Skeletal muscle tissue (tissue), 4 donors: ENCODE data around the gene DCAF10. TPM values are rescaled to one million over a fixed set of nuclear protein-coding genes. Genes with fewer than 3 reads are reported as not detected.
"Not testable (repeated sequence)": the region's sequence is repeated elsewhere in the genome, so short reads cannot be mapped to it uniquely, and the experiment has no call there.

ENCODE experiments used
- H3K27ac ChIP-seq: one replicate; pipeline ENCODE4 v1.7.0; 2013; ENCODE audit warnings: mild to moderate bottlenecking, low read depth, low read length, inconsistent platforms
- H3K27me3 ChIP-seq, 3 donors: one replicate each; pipeline ENCODE4 v1.7.0; 2013; ENCODE audit warnings: low read length in 3 of 3; ENCODE audit not compliant: control insufficient read depth in 3 of 3, insufficient read depth in 3 of 3
- H3K36me3 ChIP-seq, 3 donors: one replicate each; pipeline ENCODE4 v1.7.0; 2013; ENCODE audit warnings: low read length in 3 of 3; ENCODE audit not compliant: control insufficient read depth in 3 of 3, insufficient read depth in 3 of 3
- H3K4me1 ChIP-seq, 3 donors: one replicate each; pipeline ENCODE4 v1.7.0; 2013; ENCODE audit warnings: low read length in 3 of 3, mild to moderate bottlenecking in 3 of 3; ENCODE audit not compliant: control insufficient read depth in 3 of 3, insufficient read depth in 3 of 3
- H3K4me3 ChIP-seq, 3 donors: one replicate each; pipeline ENCODE4 v1.7.0; 2013; ENCODE audit warnings: low read length in 3 of 3
- H3K9ac ChIP-seq, 3 donors: one replicate each; pipeline ENCODE4 v1.7.0; 2013; ENCODE audit warnings: low read length in 3 of 3, mild to moderate bottlenecking in 3 of 3, moderate library complexity in 2 of 3, low read depth in 1 of 3
- H3K9me3 ChIP-seq, 3 donors: one replicate each; pipeline ENCODE4 v1.7.0; 2013; ENCODE audit warnings: low read length in 3 of 3; ENCODE audit not compliant: control insufficient read depth in 3 of 3
- total RNA-seq: library from RNA; depleted of rRNA; stranded (reverse); fragments of >200 nt; gene quantifications from one replicate; pipeline ENCODE4 v1.2.3, GENCODE V29; 2014
- donor health status: Osteomylitis.

Gene DCAF10
- total RNA-seq = 13.6 TPM

GRCh38 chr9:37800631-37801286 is at the start of gene DCAF10:
TSS of gene DCAF10 (plus strand) at chr9:37800797. CDS start at chr9:37800867, 70 bp downstream.
- H3K27me3 ChIP-seq = no peaks in the 10 kb centered on the region
- H3K36me3 ChIP-seq = no peaks in the 10 kb centered on the region
- H3K27ac ChIP-seq = peak within 1 kb of the TSS; percentile 70
- peak within 1 kb of the TSS; percentile 99 to 100 (median 100) for H3K4me3 ChIP-seq
- H3K9ac ChIP-seq = peak within 1 kb of the TSS; percentile 89 to 95 (median 95)
- H3K4me1 ChIP-seq = peaks cover 20 to 26% (median 20%) of the 10 kb centered on the region in 3 donors
- H3K9me3 ChIP-seq = no peaks in the 10 kb centered on the region

GRCh38 chr9:37751186-37751585 is 49.4 kb upstream of the DCAF10 start:
- H3K27me3 ChIP-seq = no peaks in the 10 kb centered on the region
- H3K27ac ChIP-seq = no peak overlapping the region
- H3K9ac ChIP-seq = no peak overlapping the region
- H3K4me3 ChIP-seq = no peak overlapping the region
- H3K36me3 ChIP-seq = no peaks in the 10 kb centered on the region
- no peaks in the 10 kb centered on the region for H3K9me3 ChIP-seq
- H3K4me1 ChIP-seq = peaks cover 9 to 12% (median 12%) of the 10 kb centered on the region in 3 donors

- not testable (repeated sequence) for H3K36me3 ChIP-seq, H3K4me3 ChIP-seq, H3K9ac ChIP-seq, H3K27me3 ChIP-seq, H3K27ac ChIP-seq, H3K9me3 ChIP-seq
- peaks cover 9 to 12% (median 12%) of the 10 kb centered on the region in 3 donors for H3K4me1 ChIP-seq
Observed at GRCh38 chr9:37751704-37752103, 48.9 kb upstream of the DCAF10 start.

GRCh38 chr9:37752112-37752511 is 48.5 kb upstream of the DCAF10 start:
- H3K4me1 ChIP-seq = peaks cover 9 to 12% (median 12%) of the 10 kb centered on the region in 3 donors
- H3K36me3 ChIP-seq, H3K27ac ChIP-seq, H3K27me3 ChIP-seq, H3K4me3 ChIP-seq, H3K9me3 ChIP-seq, H3K9ac ChIP-seq: not testable (repeated sequence)

DNA sequence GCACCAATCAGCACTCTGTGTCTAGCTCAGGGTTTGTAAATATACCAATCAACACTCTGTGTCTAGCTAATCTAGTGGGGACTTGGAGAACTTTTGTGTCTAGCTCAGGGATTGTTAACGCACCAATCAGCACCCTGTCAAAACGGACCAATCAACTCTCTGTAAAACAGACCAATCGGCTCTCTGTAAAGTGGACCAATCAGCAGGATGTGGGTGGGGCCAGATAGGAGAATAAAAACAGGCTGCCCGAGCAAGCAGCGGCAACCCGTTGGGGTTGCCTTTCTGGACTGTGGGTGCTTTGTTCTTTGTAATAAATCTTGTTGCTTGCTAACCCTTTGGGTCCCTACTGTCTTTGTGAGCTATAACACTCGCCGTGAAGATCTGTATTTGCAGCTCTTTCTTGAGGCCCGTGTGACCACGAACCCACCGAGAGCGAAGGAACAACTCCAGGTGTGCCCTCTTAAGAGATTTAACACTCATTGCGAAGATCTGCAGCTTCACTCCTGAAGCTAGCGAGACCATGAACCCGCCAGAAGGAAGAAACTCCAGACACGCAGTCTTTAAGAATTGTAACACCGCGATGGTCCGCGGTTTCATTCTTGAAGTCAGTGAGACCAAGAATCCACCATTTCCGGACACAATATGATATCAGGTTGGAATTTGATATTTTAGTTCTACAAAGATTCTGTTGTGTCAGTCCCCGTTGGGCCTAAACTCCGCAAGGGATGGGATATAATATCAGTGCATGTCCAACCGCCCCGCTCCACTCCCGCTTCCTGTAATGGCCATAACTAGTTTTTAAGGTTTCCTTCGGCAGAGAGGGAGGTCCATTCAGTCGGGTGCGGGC is 47.7 kb upstream of the DCAF10 start:
- Histone ChIP-seq H3K9me3 (no peaks in the 10 kb centered on the region), H3K4me1 (peaks cover 9 to 12% (median 12%) of the 10 kb centered on the region in 3 donors), H3K27me3 (no peaks in the 10 kb centered on the region), H3K36me3 (no peaks in the 10 kb centered on the region), H3K9ac (peak overlapping the region; percentile 76 to 87 (median 81)), H3K27ac (no peak overlapping the region), H3K4me3 (peak overlapping the region; percentile 88 to 96 (median 94))

GRCh38 chr9:37753489-37754190 is 47.0 kb upstream of the DCAF10 start, which contains the start of gene TRMT10B:
TSS of gene TRMT10B (plus strand) at chr9:37753805. CDS start at chr9:37761932, 8,127 bp downstream.
- no peaks in the 10 kb centered on the region for H3K27me3 ChIP-seq
- H3K27ac ChIP-seq = peak within 1 kb of the TSS; percentile 26
- peak within 1 kb of the TSS; percentile 88 to 96 (median 94) for H3K4me3 ChIP-seq
- H3K36me3 ChIP-seq = no peaks in the 10 kb centered on the region
- H3K4me1 ChIP-seq = peaks cover 9 to 12% (median 12%) of the 10 kb centered on the region in 3 donors
- peak within 1 kb of the TSS; percentile 81 to 87 (median 82) for H3K9ac ChIP-seq
- H3K9me3 ChIP-seq = no peaks in the 10 kb centered on the region

- Histone ChIP-seq H3K27ac (no peak overlapping the region), H3K36me3 (peaks cover 0 to 2% (median 0%) of the 10 kb centered on the region in 3 donors), H3K4me1 (peaks cover 8 to 9% (median 8%) of the 10 kb centered on the region in 3 donors), H3K4me3 (no peak overlapping the region), H3K9ac (no peak overlapping the region), H3K9me3 (no peaks in the 10 kb centered on the region), H3K27me3 (no peaks in the 10 kb centered on the region)
Observed at GRCh38 chr9:37758747-37759146, 41.9 kb upstream of the DCAF10 start.

DNA sequence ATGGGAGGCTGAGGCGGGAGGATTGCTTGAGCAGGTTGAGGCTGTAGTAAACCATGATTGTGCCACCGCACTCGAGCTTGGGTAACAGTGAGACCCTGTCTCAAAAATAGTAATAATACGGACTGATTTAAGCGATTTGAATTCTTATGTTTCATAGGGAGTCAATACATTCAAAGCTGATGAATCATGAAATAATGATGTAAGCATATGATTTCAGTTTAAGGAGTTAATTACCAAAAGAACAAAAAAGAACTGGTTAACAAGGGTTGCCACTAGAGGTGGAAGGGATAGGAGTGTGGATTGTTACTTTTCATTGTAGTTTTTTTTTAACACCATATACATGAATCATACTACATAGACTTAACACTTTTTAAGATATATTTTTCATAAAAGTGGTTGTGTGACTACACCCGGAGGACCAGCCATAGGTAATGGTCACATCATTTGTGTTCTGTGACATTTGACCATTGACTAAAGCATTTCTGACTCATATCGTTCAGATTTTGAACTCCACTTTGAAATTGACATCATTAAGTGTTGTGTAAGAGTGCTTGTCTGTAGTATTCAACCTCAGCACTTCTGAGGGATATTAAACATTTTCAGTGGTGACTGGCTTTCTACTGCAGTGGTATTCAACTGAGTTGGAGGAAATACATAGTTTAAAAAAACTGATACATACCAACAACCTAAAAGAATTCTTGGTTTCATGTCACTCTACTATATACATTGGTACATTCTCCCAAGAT is 40.0 kb upstream of the DCAF10 start:
- H3K4me1 ChIP-seq = no peaks in the 10 kb centered on the region
- no peak overlapping the region for H3K27ac ChIP-seq
- H3K9ac ChIP-seq = no peak overlapping the region
- H3K9me3 ChIP-seq = no peaks in the 10 kb centered on the region
- no peak overlapping the region for H3K4me3 ChIP-seq
- H3K36me3 ChIP-seq = peaks cover 0 to 6% (median 0%) of the 10 kb centered on the region in 3 donors
- H3K27me3 ChIP-seq = no peaks in the 10 kb centered on the region

DNA sequence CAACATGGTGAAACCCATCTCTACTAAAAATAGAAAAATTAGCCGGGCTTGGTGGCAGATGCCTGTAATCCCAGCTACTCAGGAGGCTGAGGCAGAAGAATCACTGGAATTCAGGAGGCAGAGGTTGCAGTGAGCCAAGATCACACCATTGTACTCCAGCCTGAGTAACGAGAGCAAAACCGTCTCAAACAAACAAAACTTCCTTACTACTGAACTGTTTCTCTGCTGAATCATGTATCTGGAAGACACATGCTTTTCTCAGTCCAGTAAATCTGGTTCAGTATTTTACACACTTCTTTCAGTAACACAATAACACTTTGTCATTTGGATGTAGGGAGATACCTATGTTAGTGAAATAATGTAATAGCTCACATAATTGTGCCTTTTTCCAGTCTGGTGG is 39.1 kb upstream of the DCAF10 start:
- H3K4me1 ChIP-seq = no peaks in the 10 kb centered on the region
- no peaks in the 10 kb centered on the region for H3K9me3 ChIP-seq
- no peak overlapping the region for H3K9ac ChIP-seq
- peaks cover 0 to 6% (median 0%) of the 10 kb centered on the region in 3 donors for H3K36me3 ChIP-seq
- H3K27me3 ChIP-seq = no peaks in the 10 kb centered on the region
- H3K27ac ChIP-seq = no peak overlapping the region
- H3K4me3 ChIP-seq = no peak overlapping the region
